ENCODE results near the gene KRTAP9-1.

KRTAP9-1 gene

GRCh38 chr17:41163828-41164227 is 25.9 kb upstream of the KRTAP9-1 start:
- Mint-ChIP-seq H3K27me3 (ENCODE audit: low read depth) (peaks cover 9% of the 10 kb centered on the region), H3K9me3 (no peaks in the 10 kb centered on the region), H3K27ac (no peak overlapping the region), H3K4me3 (no peak overlapping the region), H3K36me3 (ENCODE audit: low read depth) (no peaks in the 10 kb centered on the region), H3K4me1 (no peaks in the 10 kb centered on the region)
- TF ChIP-seq, protein P1, sequence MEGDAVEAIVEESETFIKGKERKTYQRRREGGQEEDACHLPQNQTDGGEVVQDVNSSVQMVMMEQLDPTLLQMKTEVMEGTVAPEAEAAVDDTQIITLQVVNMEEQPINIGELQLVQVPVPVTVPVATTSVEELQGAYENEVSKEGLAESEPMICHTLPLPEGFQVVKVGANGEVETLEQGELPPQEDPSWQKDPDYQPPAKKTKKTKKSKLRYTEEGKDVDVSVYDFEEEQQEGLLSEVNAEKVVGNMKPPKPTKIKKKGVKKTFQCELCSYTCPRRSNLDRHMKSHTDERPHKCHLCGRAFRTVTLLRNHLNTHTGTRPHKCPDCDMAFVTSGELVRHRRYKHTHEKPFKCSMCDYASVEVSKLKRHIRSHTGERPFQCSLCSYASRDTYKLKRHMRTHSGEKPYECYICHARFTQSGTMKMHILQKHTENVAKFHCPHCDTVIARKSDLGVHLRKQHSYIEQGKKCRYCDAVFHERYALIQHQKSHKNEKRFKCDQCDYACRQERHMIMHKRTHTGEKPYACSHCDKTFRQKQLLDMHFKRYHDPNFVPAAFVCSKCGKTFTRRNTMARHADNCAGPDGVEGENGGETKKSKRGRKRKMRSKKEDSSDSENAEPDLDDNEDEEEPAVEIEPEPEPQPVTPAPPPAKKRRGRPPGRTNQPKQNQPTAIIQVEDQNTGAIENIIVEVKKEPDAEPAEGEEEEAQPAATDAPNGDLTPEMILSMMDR (IDR thresholded peaks at IDR 0.05; ENCODE audit: unreplicated experiment in 3 of 3), result no peak

- Mint-ChIP-seq H3K4me3 (no peak overlapping the region), H3K27ac (no peak overlapping the region), H3K27me3 (ENCODE audit: low read depth) (peaks cover 4% of the 10 kb centered on the region), H3K36me3 (ENCODE audit: low read depth) (no peaks in the 10 kb centered on the region), H3K9me3 (no peaks in the 10 kb centered on the region), H3K4me1 (no peaks in the 10 kb centered on the region)
- TF ChIP-seq, protein P1 (IDR thresholded peaks at IDR 0.05; ENCODE audit: unreplicated experiment in 3 of 3), result no peak
These were observed 22.1 kb upstream of the KRTAP9-1 start for GRCh38 chr17:41167561-41167960.

GRCh38 chr17:41168121-41168520 is 21.6 kb upstream of the KRTAP9-1 start, which contains the start of gene KRTAP4-3:
Gene KRTAP4-3, minus strand, starts transcription at chr17:41168221. Its CDS starts 49 bp downstream, at chr17:41168172.
- Mint-ChIP-seq H3K4me1 (no peaks in the 10 kb centered on the region), H3K27me3 (ENCODE audit: low read depth) (peaks cover 4% of the 10 kb centered on the region)

GRCh38 chr17:41171886-41172285 is 17.8 kb upstream of the KRTAP9-1 start:
- H3K36me3 Mint-ChIP-seq (ENCODE audit: low read depth), result no peaks in the 10 kb centered on the region
- no peaks in the 10 kb centered on the region for H3K4me1 Mint-ChIP-seq
- no peak overlapping the region for H3K27ac Mint-ChIP-seq
- H3K9me3 Mint-ChIP-seq, result no peaks in the 10 kb centered on the region
- H3K4me3 Mint-ChIP-seq, result no peak overlapping the region
- H3K27me3 Mint-ChIP-seq (ENCODE audit: low read depth), result peaks cover 21% of the 10 kb centered on the region
- TF ChIP-seq, protein P1 (IDR thresholded peaks at IDR 0.05; ENCODE audit: unreplicated experiment in 3 of 3), result no peak

More at GRCh38 chr17:41168121-41168520, 21.6 kb upstream of the KRTAP9-1 start, which contains the start of gene KRTAP4-3:
- Mint-ChIP-seq H3K27ac (no peak within 1 kb of the TSS), H3K4me3 (no peak within 1 kb of the TSS), H3K36me3 (ENCODE audit: low read depth) (no peaks in the 10 kb centered on the region), H3K9me3 (no peaks in the 10 kb centered on the region)
- TF ChIP-seq, protein P1 (IDR thresholded peaks at IDR 0.05; ENCODE audit: unreplicated experiment in 3 of 3), result no peak

DNA sequence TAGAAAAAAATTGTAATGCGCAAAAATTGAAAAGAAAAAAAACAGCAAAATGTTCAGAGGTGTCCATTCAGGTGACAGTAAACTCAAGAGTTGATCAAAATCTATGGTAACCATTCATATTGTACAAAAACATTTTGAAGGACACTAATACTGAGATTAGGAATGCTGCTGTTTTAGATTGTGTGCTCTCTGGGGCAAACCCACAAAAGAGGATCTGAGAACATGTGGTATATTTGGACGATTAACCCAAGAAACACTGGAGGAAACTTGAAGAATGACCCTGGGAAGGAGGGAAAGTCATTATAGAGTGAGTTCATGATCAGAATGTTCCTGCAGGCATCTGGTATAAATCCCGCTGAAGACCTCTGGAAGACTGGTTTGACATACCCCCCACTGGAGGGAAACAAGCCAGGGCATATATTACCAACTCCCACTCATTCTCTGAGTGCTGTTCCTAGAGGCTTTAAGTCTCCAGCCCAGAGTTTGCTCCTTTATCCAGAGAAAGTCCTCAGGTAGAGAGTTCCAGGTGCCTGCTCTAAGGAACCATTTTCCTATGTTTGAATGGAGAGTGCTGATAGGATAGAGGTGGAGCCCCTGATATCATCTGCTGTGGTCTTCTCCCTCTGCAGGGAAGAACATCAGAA is 12.8 kb upstream of the KRTAP9-1 start:
- H3K9me3 Mint-ChIP-seq, result no peaks in the 10 kb centered on the region
- TF ChIP-seq, protein P1 (IDR thresholded peaks at IDR 0.05; ENCODE audit: unreplicated experiment in 3 of 3), result no peak

DNA sequence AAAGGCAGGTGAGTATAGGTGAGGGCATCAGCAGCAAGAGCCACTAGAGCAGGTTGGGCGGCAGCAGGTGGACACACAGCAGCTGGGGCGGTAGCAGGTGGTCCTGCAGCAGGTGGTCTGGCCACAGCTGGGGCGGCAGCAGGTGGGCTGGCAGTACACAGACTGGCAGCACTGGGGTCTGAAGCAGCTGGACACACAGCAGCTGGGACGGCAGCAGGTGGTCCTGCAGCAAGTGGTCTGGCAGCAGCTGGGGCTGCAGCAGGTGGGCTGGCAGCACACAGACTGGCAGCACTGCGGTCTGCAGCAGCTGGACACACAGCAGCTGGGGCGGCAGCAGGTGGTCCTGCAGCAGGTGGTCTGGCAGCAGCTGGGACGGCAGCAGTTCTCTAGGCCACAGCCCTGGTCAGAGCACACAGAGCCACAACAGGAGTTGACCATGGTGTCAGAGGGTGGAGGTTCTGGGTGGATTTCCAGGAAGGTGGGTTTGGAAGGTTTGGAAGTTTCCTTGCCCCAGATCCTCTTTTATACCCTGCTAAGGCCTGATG is 11.9 kb upstream of the KRTAP9-1 start, which contains the start of gene KRTAP4-2:
KRTAP4-2 (minus strand) TSS at position 495 of the 545 bp plus-strand sequence; CDS start at position 438, 57 bp downstream.
- TF ChIP-seq, protein P1 (IDR thresholded peaks at IDR 0.05; ENCODE audit: unreplicated experiment in 3 of 3), result no peak
- Mint-ChIP-seq H3K36me3 (ENCODE audit: low read depth) (no peaks in the 10 kb centered on the region), H3K4me1 (no peaks in the 10 kb centered on the region), H3K4me3 (no peak within 1 kb of the TSS), H3K9me3 (no peaks in the 10 kb centered on the region), H3K27me3 (ENCODE audit: low read depth) (peaks cover 20% of the 10 kb centered on the region), H3K27ac (no peak within 1 kb of the TSS)

More for the DNA sequence above, 12.8 kb upstream of the KRTAP9-1 start:
- no peak overlapping the region for H3K27ac Mint-ChIP-seq
- no peaks in the 10 kb centered on the region for H3K4me1 Mint-ChIP-seq
- no peak overlapping the region for H3K4me3 Mint-ChIP-seq
- H3K27me3 Mint-ChIP-seq (ENCODE audit: low read depth), result peaks cover 20% of the 10 kb centered on the region
- H3K36me3 Mint-ChIP-seq (ENCODE audit: low read depth), result no peaks in the 10 kb centered on the region
